PC-3 (cell line): ENCODE measurements around the gene ZNF79.

Experiments
- CTCF ChIP-seq: fragments of 300-600 bp; sonication (generic); conservative IDR thresholded peaks from 2 replicates; pipeline ENCODE4 v1.5.1; 2017; ENCODE audit warnings: antibody characterized with exemption, low read depth, mild to moderate bottlenecking, low read length
- EZH2 ChIP-seq: fragments of 300-600 bp; sonication (generic); IDR thresholded peaks from one replicate; pipeline ENCODE4 v1.6.1; 2017; ENCODE audit warnings: antibody characterized with exemption, mild to moderate bottlenecking, low read length; ENCODE audit not compliant: unreplicated experiment
- EZH2phosphoT487 ChIP-seq: fragments of 300-600 bp; sonication (generic); IDR thresholded peaks from 2 replicates; pipeline ENCODE4 v1.6.1; 2018; ENCODE audit warnings: mild to moderate bottlenecking, antibody characterized with exemption, low read length, borderline replicate concordance

- TF ChIP-seq CTCF = peak; percentile 32; the same call in 1 of the 2 replicates
- TF ChIP-seq EZH2phosphoT487 = no peak
- TF ChIP-seq EZH2 = no peak
Observed at GRCh38 chr9:127393645-127394044, 30.5 kb upstream of the ZNF79 start.
